Activated CD8-positive, alpha-beta memory T cell treated with anti-CD3 and anti-CD28 coated beads, Interleukin-2, amount 50 U/mL, for 24 hours (primary cell): Measurements from ENCODE around the gene KBTBD12.
"Not testable (repeated sequence)": the region's sequence is repeated elsewhere in the genome, so short reads cannot be mapped to it uniquely, and the experiment has no call there.

Source experiments
- DNase-seq: peaks from one replicate; pipeline ENCODE4 v3.0.0-alpha.2; 2020; ENCODE audit errors: extremely low read depth

The KBTBD12 gene

DNA sequence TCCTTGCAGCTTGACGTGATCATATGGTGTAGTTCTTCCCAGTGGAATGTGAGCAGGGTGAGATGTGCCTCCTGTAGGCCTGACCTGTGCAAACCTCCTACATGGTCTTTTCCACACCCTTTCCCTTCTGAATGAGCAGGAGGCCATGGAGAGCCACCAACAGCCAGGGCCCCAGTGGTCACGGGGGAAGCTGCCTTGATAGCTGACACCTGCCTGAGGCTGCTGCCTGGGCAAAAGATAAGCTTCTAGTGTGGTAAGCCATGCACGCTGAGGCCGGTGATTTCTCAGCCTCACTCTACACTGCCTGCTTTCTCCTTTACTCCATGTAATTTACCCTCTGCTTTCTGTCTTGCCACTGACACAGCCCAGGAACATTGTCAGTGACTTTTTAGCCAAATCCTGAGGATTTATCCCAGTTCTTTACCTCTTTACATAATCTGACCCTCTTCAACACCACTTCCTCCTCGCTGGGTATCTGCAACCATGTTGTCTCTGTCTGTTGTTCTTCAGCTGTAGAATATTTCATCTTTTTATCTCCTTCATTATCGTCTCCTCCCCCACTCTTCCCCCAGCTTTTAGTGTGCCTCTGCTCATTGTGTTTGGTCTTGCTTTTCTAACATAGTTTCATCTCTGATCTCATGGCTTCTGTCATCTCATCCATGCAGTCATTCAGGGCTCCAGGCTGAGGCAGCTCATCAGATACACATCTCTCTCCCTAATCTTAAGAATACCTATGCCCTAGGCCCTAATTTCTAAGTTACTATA is 11.2 kb upstream of the KBTBD12 start:
- no peak for DNase-seq

DNA sequence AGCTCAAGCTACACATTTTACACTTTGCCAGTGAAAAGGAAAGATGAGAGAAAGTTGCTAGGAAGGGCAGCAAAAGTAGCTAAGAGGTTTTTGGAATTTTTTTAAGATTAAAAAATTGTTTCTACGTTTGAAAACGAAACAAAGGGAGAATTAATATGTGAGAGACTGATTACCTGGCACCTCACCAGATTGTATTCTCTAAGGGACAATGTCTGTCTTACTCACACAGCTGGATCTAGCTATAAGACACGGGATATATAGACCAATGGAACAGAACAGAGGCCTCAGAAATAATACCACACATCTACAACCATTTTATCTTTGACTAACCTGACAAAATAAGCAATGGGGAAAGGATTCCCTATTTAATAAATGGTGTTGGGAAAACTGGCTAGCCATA is 9.5 kb upstream of the KBTBD12 start:
- no peak for DNase-seq

DNA sequence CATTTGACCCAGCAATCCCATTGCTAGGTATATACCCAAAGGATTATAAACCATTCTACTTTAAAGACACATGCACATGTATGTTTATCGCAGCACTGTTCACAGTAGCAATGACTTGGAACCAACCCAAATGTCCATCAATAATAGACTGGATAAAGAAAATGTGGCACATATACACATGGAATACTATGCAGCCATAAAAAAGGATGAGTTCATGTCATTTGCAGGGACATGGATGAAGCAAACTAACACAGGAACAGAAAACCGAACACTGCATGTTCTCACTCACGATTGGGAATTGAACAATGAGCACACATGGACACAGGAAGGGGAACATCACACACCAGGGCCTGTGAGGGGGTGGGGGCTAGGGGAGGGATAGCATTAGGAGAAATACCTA is 8.4 kb upstream of the KBTBD12 start:
- not testable (repeated sequence) for DNase-seq

DNA sequence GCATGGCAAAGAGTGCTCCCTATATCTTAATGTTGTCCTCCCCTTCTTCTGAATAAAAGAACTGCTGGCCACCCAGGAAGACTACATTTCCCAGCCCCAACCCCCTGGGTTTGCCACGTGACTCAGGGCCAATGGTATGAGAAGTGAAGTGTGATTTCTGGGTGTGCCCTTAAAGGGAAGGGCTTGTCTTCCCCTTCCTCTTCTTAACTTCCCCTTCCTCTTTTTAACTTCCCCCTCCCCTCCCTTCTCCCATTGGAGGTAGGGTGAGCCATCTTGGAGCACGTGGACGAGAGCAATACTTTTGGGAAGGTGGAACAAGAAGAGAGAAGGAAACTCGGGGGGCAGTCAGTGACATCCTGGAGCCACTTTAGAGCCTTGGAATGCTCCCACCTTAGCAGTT is 6.8 kb upstream of the KBTBD12 start:
- no peak for DNase-seq

DNA sequence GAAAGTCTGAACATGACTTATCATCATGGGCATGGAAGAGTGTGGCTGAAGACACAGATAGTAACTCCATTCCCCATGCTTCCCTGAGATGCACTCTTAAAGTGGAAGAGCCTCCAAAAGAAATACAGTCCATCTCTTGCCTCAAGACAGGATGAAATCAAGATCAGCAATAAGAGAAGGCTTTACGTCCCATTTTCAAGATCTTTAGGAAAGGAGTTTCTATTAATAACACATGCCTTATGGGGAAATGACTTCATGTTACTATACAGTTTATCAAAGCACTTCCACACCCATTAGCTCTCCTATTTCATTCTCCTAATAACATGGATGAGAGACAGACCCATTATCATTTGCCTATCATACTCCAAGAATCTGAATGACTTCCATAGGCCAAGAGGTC is 6.1 kb upstream of the KBTBD12 start:
- no peak for DNase-seq

DNA sequence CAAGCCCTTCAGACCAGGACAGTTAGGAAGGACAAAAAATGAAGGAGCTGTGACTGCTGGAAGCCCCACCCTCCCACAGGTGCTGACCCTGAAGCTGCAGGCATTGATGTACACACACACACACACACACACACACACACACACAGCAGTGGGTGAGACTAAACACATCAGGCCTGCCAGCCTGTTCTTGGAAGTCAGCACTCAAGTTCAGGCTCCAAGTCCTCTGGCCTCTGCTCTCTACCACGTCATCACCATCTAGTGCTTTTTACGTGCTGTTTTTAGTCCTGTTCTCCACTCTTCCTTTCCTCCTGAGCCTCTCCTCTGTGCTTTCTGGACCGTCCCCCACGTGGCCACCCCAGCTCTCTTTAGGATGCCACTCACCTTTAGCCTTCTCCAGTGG is 5.4 kb upstream of the KBTBD12 start:
- DNase-seq: no peak

DNA sequence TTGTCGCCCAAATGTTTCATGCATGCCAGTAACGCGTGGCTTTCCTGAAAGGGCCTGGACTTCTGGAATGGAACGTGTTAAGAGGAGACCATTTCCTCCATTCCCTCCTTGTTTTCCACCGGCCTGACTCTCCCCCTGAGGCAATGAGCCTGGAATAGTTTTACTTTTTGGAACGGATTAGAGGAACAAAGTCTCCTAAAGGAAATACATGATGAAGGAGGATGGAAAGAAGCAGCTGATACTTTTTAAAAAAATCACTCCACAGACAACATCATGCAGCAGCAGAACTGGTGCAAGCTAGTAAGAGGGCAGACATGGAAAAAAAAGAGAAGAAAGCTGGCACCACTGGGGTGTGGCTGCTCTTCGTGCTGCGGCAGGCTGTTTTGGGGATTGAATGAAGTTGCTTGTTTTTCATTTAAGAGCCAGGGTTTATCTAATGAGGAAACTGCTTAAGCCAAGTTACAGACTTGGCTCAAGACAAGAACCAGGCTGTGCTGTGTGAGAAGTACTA is 3.6 kb upstream of the KBTBD12 start:
- no peak for DNase-seq

DNA sequence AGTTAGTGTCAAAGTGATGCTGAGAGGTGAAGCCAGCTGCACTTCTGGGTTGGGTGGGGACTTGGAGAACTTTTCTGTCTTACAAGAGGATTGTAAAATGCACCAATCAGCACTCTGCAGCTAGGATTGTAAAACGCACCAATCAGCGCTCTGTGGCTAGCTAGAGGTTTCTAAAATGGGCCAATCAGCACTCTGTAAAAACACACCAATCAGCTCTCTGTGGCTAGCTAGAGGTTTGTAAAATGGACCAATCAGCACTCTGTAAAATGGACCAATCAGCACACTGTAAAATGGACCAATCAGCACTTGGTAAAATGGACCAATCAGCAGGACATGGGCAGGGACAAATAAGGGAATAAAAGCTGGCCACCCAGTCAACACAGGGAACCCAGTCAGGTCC is 1.2 kb upstream of the KBTBD12 start:
- not testable (repeated sequence) for DNase-seq

DNA sequence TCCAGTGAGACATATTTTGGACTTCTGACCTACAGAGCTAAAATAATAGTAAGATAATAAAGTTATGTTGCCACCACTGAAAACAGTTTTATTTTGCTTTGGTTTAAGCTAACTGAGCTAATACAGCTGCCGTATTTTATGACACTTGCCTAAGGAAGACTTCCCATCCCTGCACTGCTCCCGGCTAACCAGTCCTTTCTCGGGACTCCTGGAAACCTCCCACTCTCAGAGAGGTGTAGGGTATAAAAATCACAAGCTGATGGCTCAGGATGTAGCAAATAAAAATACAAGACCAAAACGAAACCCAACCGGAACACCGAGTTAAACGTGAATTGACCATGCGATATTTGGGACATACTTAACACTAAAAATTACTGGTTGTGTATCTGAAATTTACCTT is 448 bp upstream of the KBTBD12 start:
- DNase-seq: no peak

DNA sequence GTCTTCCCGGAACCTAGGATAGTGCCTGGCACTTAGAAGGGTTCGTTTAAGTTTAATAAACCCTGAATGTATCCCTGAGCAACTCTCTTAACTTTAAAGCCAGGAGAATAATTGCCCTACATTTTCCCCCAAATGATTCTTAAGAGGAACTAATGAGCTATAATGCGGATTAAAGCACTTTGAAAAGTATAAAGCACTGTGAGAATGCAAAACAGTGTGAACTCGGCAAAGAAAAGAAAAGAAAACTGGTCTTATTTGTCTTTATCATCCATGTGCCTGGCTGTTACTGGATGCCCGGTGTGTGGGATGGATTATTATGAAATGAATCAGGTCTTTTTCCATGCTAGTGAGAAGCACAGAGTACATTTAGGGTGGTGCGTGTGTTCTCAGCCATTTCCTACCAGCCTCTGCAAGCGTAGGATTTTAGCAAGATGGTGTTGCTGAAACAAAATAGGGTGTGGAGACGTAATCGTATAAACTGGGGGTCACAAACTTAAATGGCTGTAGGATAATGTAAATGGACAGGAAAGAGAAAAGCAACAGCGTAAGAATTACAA is 983 bp downstream of the KBTBD12 start:
- DNase-seq: no peak

DNA sequence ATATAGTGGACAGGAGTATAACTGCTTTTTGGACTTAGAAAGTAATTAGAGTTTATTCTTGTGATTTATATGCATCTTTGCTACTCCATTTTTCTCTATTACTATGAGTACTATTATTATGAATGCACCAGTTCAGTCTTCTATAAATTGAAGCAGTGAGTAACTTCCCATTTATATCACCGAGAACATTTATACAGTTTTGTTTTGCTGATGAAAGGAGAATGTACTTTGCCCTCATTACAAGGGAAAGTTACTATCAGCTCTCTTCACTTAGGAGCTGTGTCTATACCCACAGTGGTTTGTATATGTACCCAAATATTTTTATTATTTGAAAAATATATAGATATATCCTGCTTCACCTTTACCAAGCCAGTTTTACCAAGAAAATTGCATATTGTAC is 5.7 kb downstream of the KBTBD12 start:
- DNase-seq: no peak

DNA sequence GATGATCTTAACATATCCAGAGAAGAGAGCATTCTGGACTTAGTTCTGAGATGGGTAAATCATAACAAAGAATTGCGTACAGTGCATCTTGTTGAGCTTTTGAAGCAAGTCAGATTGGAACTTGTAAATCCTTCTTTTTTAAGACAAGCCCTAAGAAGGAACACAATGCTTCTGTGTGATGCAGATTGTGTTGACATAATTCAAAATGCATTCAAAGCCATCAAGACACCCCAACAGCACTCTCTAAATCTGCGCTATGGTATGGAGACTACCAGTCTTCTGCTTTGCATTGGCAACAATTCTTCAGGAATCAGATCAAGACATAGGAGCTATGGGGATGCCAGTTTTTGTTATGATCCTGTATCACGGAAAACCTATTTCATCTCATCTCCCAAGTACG is 8.6 kb downstream of the KBTBD12 start:
- no peak for DNase-seq

DNA sequence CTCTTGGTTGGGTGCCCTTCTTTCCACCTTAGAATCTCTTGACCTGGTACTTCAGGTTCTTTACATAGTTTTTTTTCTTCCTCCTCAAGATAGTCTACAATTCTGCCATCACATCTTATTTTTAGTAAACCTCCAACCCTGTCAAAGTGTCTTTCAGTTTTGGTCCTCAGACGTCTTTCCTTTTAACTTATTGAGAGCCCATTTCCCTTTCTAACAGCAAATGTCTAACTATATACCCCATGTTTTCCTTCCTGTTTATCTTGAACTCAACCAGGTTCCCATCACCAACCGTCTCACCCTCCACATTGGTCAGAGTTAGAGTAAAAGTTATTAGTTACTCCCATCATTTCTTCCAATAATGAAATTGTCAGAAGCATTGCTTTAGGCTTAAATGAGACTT is 10.4 kb downstream of the KBTBD12 start:
- DNase-seq: no peak

DNA sequence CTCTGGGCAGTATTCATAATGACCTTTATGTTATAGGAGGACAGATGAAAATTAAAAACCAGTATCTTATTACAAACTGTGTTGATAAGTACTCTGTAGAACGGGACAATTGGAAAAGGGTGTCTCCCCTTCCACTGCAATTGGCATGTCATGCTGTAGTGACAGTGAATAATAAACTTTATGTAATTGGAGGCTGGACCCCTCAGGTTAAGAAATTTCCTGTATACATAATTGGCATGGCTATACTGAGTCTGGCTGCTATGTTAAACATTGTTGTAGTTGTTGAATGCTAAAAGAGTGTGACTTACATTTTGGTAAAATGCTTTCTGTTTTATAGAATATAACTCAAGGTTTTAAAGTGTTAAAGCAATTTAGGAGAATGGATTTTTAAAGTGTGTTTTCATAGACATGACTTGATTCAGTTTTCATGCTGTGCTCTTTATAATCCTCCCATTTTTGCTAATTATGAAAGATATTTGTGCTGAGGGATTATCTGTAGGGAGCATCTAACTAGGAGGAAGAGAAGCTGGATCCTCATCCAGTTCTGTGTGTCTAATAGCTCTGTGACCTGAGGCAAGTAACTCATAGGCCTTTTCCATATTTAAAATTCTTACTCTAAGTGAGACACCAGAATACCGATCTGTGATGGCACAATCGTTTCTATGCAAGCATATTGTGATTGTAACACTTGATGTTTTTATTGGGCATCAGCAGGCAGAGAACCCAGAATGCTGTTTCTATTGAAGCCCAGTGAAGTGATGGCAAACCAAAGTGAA is 13.0 kb downstream of the KBTBD12 start:
- no peak for DNase-seq

DNA sequence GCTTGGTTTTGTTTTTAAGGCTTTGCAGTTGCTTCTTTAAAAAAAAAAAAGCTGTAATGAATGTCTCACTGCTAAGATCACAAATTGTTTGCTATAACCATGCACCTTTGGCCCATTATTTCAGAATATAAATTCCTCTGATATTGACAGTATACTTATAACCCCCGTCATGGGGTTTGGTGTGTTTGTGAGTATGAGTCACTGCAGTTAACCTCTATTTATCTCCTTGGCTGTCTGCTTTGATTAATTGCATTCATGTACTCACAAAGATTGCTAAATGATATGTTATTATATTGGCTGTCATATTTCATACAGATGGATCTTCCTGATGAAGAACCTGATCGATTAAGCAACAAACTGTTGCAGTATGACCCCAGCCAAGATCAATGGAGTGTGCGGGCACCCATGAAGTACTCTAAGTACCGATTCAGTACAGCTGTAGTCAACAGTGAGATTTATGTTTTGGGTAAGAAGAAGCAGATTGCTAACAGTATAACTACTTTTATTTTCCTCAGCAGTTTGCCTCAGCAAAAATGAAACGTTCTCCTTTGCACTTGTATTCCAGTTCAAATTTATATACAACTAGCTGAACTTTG is 14.9 kb downstream of the KBTBD12 start:
- no peak for DNase-seq

DNA sequence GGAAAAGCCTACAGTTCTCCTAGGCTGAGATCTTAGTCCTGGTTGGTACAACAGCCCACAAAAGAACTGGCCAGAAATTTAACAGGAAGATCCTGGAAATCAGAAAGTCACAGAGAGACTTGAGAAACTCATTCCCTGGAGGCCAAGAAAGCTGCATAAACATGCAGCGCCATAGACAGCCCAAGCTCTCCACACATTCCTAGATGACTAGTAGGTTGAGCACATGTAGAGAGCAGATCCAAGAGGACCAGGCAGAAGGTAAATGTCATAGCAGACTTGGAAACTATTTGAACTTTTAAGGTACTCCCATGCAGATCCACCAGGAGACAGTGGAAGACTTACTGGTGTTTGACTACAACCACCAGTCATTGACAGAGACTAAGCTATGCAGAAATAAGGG is 18.4 kb downstream of the KBTBD12 start:
- no peak for DNase-seq

DNA sequence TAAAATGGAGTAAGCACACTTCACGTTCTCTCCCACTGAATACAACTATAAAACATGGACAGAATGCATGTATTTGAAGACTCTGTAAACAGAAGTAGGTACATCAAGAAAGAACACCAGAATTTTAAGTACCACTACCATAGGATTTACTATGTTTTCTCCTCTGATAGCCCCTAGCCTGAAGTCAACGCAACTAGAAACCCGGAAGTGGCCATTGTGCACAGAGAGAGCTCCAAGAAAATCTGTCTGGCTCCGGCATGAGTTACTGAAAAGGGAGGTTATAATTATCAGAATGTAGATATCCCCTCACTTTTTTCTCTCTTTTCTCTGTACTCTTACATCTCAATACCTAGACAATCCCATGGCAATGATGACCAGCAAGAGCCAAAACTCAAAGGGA is 23.8 kb downstream of the KBTBD12 start:
- DNase-seq: no peak

DNA sequence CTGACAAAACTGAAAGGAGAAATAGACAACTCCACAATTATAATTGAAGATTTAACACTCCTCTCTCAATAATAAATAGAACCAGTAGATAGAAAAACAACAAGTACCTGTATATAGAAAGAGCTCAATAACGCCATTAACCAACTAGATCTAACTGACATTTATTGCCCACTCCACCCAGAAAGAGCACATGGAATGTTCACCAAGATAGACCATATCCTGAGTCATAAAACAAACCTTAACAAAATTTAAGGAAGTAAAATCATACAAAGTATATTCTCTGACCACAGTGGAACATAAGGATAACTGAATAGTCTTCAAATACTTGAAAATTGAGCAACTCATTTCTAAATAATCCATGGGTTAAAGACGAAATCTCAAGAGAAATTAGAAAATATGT is 25.1 kb downstream of the KBTBD12 start:
- DNase-seq: no peak

DNA sequence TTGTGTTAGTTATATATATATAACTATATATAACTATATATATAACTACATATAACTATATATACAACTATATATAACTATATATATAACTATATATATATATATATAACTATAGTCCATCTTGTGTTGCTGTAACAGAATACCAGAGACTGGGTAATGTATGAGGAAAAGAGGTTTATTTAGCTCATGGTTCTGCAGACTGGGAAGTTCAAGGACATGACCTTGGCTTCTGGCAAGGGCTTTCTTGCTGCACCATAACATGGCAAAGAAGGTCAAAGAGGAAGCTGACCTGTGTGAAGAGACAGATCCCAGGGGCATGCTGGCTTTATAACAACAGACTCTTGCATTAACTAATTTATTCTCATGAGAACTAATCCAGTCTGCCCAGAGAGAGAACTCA is 27.6 kb downstream of the KBTBD12 start:
- no peak for DNase-seq

DNA sequence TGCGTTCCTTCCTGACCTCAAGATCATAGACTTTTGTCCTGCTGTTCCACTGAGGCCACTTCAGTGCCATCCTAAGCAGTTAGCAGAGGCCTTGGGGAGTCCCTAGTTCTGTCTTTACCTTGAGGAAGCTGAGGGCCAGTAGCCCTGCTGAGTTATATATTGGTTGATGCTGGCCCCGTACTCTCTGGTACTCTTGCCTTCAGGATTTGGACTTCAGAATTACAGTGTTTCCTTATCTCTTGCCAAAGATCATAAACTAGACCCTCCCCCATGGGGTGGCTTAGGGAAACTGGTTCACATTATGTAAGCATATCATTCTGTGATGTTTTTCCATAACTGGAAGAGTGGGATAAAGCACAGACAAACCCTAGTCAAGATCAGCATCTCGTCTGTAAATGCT is 33.2 kb downstream of the KBTBD12 start:
- no peak for DNase-seq

DNA sequence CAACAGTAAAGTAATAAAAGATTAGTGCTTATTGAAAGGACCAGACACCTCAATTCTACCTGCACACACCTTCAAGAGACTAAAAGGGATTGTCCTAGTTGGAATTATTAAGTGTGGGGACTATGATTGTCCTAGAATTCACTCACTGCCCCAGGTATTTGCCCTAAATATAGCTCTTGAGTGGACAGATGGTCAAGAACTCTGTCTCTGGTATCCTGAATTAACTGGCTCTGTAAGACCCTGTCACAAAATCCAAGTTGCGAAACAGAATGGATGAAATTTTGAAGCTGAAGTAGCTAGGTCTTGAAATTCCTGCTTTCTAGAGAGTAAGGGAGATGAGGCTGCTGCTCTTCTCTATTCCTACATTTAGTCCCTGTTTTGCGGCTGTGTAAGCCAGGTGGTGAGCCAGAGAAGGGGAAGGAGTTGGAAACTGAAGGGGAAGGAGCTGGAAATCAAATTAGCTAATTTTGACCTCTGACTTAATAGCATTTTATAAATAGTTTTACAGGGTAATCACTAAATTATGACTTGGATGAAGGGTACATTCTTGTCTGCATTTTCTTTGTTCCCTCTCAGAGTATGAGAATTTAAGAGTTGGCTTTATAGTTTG is 34.5 kb downstream of the KBTBD12 start:
- no peak for DNase-seq

DNA sequence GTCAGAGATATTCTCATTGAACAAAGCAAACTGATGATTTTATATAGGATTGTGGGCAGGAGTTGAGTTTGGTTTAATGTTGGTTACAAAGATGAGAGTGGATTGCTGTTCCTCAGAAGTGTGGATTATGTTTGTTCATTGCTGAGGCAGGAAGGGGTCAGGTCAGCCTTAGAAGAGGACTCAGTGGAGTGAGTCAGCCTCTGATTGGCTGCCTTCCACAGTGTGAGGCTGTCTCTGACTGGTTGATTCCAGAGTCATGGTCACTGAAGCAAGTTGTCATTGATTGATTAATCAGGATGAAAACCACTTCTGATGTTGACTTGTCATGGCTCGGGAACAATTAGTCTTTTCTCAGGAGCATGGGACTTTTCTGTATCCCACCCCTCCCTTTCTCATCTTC is 36.2 kb downstream of the KBTBD12 start:
- no peak for DNase-seq
